Suppressor macrophage treated with lipopolysaccharide for 1 hour (primary cell): ENCODE measurements around the gene CA11.
"Not testable (repeated sequence)": the region's sequence is repeated elsewhere in the genome, so short reads cannot be mapped to it uniquely, and the experiment has no call there.

Experiments
- DNase-seq, 3 donors: peaks; one replicate each; pipeline ENCODE4 v3.0.0-alpha.2; 2020 to 2022

CA11 gene

DNA sequence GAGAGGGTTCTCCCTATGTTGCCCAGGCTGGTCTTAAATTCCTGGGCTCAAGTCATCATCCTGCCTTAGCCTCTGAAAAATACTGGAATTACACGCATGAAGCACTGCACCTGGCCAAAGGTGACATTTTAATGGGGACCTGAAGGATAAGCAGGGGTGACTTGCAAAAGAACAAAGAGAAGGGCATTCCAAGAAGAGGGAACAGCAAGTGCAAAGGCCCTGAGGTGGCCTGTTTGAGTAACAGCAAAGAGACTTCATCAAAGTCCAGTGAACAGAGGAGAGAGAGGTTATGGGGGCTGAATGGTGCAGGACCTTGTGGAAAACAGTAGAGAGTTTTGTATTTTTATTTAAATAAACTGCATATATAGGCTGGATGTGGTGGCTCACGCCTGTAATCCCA is 4.1 kb downstream of the CA11 start:
- DNase-seq = no peak

DNA sequence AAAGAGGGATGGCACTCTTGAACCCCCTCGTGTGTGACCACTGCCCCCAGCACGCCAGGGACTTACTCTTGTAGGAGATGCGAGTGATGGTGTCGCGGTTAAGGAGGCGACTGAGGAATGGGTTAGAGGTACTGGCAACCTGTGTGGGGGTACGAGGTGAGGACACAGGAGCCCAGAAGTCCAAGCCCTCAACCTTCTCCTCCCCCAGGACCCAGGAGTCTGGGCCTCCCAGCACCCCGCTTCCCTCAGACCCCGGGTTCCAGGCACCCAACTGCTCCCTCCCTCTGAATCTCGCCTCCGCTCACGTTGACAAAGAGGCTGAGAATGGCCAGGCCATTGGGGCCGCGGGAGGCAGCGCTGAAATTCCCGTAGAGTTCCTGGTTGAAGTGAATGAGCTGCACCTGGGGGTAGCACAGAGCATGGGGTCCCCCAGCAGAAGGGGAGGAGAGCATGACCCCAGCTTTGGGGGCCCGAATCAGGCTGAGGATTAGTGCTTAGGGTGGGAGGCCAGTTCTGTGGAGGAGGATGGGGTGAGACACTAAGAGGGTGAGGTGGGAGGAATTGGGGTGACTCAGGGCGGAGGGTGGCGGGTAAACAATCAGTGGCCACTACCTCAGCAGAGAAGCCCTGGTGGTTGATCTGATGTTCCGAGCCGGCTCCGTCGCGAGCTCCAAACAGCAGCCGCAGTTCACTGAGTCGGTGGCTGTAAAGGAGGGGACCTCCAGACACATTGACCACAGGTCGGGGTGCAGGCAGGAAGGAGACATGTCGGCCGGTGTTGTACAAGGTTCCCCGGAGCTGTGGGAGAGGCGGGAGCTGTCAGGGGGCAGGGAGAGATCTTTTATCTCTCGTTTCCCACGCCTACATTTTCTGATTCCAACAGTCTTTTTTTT is 6.3 kb downstream of the CA11 start:
- DNase-seq = no peak

DNA sequence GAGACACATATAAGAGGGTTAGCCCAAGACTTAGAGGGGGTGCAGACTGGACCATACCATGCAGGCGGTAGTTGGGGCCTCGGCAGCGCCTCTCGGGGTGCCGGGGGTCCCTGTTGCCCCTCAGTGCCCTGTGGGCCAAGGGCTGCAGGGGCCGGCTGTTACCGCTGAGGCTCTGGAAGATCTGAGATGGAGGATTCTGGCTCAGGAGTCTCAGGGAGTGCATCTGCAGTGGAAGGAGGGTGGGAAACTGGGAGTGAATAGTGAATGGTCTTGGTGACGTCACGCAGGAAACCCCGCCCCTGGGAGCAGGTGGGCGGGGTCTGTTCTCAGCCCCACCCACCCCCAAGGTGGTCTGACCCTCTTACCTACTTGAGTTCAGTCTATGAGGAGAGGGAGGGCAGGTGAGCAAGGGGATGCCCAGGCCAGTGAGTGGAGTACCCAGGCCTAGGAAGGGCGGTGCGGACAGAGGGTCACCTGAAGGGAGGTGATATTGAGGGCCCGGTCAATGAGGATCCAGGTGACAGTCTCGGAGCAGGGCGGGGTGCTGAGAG is 7.1 kb downstream of the CA11 start:
- DNase-seq = no peak

DNA sequence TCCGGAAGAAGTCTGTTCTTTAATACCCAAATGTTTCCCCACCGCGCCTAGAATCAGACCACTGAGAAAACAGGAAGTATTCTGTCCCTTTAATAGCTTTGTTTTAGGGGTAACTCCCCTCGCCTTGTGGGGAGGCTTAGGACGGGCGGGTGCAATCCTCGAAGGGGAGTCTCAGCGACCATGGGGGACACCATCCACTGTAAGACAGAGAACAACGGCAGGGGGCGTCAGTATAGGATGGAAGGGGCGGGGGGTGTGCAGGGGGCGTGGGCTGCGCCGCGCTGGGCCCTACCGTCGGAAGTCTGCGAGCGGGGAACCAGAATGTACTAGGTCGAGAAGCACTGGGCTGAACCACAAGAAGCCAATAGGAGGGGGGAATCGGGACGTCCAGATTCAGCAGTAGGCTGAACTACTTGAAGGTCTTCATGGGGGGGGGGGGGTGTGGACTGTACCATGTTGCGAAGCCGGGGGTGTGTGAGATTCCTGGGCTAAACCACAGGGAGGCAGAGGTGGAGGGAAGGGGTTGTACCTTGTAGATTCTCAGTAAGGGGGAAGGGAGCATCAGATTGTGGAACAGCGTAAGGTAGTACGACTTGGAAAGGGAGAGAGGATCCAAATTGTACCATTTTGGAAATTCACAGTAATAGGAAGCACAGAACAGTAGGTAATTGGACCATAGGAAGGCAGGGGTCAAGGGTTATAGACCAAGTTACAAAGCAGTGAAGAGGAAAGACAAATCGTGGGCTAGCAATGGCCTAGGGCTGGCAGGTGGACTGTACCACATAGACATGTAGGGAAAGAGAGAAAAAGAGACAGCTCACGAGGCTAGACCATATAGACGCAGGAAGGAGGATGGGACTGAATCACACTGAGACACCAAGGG is 7.8 kb downstream of the CA11 start:
- peak; percentile 85 to 88 (median 88) for DNase-seq

DNA sequence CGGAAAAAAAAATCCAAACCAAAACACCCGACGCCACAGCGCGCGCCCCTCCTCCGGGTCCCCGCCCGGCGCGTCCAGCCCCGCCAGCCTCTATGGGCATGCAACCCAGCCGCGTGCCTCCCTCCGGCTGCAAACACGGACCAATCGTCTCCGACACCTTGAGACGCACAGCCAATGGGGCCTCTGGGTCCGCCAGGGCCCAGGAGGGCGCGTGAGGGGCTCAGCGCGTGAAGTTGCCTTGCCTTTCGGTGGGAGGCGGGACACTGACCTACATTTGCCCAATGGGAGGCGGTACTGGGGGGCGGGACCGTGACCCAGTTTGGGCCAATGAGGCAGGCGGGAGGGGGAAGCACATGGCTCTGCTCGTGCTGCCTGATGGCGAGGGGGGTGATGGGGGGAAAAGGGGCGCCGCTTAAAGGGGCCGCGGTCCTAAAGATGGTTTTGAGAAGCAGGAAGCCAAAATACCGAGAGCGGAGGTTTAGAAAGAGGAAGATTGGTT is 8.5 kb downstream of the CA11 start:
- DNase-seq = peak; percentile 97 to 98 (median 98)

DNA sequence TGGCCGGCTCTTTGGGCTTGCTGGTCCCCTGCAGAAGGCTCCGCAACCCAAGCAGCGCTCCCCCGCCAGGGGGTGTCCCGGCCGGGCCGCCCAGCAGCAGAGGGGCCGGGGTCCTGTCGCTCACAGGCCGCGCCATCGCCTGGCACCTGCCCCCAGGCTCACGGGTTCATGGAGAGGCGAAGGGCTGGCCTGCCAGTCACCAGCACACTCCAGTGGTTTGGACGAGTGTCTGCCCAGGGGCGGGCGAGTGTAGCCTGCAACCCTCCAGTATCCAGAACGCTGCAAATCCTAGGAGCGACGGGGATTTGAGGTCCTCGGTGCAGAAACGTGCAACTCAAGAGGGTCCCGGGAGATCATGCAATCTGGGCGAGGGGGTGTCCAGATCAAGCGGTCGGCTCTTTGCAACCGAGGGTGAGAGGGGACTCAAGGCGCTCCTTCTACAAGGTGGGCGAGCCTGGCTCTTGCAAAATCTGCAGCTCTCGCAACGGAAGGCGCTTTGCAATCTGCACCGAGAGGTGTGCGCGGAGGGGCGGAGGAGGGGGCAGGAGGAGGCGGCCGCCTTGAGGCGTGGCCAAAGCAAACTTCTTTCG is 9.0 kb downstream of the CA11 start, which contains the start of gene DBP:
DBP (minus strand) TSS at position 521 of the 590 bp plus-strand sequence; CDS start at position 136, 385 bp downstream.
- peak; percentile 46 to 62 (median 50) for DNase-seq

DNA sequence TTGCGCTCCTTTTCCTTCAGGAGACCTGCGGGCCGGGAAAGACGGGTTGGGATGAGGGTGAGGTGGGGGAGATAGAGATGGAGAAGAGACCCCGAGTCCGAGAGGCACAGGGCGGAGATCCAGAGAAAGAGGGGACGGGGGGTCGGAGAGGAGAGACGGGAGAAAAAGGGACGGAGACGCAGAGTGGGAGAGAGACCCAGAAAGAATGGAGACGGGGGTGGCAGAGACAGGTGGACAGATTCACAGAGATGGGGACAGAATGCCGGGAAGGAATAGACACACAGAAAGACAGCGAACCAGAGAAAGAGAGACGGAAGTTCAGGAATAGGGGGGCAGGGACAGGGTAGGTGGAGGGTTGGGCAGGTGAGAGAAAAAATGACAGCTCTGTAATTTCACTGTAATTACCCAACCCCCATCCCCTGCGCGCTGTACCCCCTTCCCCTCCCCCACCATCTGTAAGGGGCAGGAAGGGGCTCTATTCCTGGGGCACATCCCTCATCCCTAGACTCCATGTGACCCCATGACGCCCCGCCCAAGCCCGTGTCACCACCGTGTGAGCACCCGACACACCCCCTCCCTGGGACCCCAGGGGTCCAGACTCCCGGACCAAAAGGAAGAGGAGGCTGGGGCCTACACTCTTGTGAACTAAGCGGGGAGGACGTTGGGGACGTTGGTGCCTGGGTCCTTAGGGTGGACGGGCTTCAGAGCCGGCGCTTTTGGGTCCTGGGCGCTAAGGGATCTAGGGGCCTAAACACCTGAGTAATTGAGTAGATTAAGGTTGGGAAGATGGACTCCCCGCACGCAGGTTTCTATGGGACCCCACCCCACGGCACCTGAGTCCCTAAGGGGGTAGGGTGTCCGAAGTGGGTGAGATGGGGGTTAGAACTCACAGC is 9.8 kb downstream of the CA11 start:
- peak in 1 of 3 donors; percentile 71 for DNase-seq

DNA sequence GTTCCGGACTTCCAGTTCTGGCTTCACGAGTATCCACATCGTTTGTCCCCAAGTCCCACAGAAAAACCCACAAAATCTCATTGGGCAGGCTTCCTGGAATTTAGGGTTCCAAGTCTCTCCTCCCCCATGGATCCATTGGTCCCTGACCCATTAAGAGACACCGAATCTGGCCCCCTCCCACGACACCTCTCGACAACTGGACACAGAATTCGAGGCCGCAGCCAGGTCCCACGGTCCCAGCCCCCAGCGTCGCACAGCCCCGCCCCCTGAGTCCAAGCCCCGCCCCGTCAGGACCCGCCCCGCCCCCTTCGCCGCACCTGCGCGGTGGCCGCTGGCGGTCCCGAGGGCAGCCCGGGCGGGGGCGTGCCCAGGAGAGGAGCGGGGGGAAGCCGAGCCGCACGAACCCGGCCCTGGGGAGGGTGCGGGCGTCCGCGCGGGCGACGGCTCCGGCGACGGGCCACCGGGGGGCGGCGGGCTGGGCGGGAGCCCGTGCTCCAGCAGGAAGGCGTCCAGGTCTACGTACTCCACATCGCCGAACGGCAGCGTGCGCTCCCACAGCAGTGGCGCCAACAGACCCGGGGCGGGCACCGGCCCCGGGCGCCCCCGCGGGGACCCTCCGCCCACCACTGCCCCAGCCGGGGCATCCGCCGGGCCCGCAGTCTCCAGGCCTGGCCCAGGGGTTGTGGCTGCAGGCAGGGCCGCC is 10.6 kb downstream of the CA11 start:
- peak; percentile 65 to 92 (median 74) for DNase-seq

DNA sequence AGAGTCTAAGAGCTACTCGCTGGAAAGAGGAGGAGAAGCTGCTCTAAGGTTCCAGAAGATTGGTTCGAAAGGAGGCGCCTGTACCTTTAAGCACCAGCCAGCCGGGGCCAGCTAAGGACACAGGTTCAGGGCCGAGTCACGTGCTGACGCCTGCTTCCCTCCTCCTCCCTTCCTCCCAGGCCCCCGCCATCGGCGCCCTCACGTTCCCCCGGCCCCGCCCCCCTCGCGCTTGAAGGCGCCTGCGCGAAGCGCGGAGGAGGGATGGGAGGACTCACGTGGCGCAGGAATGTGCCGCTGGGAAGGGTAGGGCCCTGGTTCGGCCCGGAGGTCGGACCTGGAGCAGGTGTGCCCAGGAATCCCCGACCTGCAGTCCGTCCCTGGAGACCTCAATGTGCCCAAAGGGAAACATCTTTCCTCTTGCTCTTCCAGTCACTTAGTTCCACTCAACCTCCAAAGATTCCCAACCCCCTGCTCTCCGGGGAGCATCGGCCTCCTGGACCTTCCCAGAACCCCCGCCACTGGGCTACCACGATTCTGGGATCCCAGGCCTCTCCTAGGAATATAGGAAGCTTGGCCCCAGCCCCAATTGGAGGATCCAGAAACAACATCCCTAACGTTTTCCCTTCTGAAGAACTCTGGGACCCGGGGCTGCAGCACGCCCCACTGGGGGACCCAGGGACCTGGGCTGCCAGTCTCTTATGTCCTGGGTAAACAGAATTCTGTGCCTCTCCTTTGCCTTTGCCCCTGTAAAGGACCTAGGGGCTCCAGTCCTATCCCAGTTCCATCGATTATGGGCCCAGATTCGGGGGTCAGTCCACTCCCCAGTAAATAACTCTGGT is 11.3 kb downstream of the CA11 start:
- peak; percentile 84 to 94 (median 86) for DNase-seq

DNA sequence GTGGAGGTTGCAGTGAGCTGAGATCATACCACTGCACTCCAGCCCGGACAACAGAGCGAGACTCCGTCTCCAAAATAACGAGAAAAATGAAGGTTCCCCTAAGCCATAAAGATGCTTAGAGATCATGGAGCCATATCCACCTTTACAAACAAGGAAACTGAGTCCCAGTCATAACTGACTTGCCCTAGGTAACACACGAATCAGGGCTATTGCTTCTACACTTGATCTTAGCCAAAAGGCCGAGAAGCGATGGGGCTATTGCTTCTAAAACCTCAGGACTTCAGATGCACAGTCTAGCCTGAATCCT is 12.0 kb downstream of the CA11 start:
- no peak for DNase-seq

DNA sequence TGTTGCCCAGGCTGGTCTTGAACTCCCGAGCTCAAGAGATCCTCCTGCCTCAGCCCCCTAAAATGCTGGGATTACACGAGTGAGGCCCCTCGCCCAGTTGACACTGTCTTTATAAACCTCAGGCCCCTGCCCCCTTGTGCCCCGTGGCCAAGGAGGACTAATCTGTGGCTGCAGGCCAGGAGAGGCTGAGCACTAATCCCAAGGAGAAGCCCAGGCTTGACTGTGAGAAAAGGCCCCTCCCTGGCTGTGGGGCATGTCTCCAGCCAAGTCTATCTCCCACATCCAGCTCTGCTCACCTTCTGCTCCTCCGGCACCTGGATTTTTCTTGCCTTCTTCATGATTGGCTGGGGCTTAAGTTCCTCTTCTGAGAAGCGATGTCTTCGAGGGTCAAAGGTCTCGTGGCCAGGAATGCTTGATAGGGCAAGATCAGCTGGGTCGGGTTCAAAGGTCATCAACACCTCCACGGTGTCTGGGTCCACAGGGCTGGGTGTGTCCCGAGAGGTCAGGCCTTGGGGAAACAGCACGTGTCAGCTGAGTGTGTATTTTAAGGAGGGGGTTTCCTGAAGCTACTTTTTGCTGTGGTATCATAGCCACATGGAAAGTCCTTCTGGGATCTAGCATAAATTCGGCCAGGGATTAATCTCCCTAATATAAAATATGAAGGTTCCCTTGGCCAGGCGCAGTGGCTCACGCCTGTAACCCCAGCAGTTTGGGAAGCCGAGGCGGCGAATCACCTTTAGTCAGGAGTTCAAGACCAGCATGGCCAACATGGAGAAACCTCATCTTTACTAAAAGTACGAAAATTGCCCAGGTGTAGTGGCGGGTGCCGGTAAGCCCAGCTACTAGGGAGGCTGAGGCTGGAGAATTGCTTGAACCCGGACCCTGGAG is 12.6 kb downstream of the CA11 start:
- peak in 1 of 3 donors; percentile 37 for DNase-seq

DNA sequence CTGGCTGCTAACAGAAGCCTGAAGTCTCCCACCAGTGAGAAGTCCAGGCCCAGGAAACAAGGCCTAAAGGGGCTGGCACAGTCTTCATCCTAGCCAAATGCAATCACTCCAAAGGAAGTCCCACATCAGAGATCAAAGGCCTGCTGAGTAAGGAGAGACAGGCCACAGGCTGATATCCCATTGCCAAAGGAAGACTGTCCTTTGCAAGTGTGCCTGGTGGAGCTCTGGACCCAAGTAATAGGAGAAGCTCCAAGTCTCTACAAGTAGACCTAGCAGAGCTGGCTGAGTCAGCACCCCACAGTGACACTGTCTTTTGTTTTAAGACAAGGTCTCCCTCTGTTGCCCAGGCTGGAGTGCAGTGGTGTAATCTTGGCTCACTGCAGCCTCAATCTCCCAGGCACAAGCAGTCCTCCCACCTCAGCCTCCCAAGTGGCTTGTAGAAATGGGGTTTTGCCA is 13.3 kb downstream of the CA11 start:
- DNase-seq = peak; percentile 49 to 50 (median 50)

DNA sequence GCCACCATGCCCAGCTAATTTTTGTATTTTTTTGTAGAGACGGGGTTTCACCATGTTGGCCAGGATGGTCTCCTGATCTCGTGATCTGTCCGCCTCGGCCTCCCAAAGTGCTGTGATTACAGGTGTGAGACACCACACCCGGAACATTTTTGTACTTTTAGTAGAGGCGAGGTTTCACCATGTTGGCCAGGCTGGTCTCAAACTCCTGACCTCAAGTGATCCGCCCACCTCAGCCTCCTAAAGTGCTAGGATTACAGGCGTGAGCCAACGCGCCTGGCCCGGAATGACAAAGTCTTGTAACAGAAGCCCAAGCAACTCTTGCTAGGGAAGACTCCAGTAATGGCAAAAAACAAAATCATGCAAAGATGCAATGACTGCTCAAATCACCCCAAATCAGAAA is 13.7 kb downstream of the CA11 start:
- not testable (repeated sequence) for DNase-seq

DNA sequence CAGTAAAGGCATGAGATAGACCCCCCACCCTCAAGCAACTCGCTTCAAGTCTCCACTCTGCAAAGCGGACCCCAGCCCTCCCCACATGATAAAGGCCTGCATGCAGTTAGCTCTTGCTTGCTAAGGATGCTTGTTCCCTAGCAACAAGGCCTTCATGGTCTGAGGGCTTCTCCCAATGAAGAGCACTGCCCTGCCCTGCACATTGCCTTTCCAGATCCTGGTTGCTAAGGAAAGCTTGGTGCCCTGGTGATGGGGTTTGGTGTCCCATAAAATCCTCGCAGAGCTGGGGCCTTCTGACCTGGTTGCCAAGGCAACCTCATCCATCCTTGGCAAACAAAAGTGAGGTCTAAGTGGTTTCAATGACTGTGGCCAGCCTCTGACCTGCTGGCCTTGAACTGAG is 14.8 kb downstream of the CA11 start:
- no peak for DNase-seq

DNA sequence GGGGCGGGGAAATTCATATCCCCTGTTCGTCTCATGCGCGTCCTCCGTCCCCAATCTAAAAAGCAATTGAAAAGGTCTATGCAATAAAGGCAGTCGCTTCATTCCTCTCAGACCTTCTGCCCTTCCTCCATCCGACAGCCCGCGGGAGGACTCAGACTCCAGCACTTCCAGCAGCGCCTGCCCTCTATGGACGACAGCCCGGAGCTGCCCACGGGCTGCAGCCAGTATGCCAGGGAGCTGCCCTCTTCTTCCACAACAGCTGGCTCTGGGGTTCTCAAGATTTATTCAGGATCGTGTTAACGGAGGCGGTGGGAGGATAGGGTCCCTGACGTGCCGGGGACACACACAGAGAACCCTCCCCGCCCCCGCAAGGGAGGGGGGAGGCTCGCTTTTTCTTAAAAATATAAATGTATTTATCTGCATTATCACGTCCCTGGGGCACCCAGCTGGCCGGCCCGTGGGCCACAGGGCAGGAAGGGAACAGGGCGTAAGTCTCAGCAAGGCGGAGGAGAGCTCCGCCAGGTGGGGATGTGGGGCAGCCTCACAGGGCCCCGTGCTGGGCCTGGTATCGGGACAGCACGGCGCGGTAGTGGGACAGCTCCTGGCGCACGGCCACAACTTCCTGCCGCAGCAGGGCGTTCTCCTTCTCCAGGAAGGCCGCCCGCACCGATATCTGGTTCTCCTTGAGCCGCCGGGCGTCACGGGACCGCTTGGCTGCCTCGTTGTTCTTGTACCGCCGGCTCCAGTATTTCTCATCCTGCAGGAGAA is 15.5 kb downstream of the CA11 start:
- DNase-seq = peak in 1 of 3 donors; percentile 37

DNA sequence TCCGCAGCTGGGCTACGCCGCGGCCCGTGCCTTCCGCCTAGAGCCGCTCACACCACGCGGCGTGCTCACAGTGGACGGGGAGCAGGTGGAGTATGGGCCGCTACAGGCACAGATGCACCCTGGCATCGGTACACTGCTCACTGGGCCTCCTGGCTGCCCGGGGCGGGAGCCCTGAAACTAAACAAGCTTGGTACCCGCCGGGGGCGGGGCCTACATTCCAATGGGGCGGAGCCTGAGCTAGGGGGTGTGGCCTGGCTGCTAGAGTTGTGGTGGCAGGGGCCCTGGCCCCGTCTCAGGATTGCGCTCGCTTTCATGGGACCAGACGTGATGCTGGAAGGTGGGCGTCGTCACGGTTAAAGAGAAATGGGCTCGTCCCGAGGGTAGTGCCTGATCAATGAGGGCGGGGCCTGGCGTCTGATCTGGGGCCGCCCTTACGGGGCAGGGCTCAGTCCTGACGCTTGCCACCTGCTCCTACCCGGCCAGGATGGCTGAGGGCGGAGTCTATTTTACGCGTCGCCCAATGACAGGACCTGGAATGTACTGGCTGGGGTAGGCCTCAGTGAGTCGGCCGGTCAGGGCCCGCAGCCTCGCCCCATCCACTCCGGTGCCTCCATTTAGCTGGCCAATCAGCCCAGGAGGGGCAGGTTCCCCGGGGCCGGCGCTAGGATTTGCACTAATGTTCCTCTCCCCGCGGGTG is 16.2 kb downstream of the CA11 start:
- peak in 1 of 3 donors; percentile 32 for DNase-seq

DNA sequence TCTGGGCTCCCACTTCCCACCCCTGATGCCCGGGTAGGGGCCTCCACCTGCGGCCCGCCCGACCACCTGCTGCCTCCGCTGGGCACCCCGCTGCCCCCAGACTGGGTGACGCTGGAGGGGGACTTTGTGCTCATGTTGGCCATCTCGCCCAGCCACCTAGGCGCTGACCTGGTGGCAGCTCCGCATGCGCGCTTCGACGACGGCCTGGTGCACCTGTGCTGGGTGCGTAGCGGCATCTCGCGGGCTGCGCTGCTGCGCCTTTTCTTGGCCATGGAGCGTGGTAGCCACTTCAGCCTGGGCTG is 16.7 kb downstream of the CA11 start:
- DNase-seq = no peak
